ENCODE results near the gene SEPTIN2. TPM values are rescaled to one million over a fixed set of nuclear protein-coding genes. Genes with fewer than 3 reads are reported as not detected.

The SEPTIN2 gene
- total RNA-seq, 1 donor from 2014 or later: 466 TPM

DNA sequence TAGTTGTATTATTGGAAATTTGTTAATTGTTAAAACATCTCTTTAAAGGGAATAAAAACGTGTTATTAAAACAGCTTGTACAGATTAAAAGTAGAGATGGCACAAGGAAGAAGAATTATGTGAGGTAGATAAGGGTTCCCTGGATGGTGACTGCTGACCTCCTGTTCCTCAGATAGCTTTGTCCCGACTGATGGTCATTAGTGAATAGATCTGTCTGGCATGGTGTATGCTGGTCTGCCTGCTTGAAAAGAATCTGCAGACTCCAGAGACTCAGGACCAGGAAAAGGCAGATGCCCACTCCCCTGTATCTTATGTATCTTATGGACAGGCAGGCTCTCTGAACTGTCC lies 34.8 kb downstream of the SEPTIN2 start:
- TF ChIP-seq, protein P1, sequence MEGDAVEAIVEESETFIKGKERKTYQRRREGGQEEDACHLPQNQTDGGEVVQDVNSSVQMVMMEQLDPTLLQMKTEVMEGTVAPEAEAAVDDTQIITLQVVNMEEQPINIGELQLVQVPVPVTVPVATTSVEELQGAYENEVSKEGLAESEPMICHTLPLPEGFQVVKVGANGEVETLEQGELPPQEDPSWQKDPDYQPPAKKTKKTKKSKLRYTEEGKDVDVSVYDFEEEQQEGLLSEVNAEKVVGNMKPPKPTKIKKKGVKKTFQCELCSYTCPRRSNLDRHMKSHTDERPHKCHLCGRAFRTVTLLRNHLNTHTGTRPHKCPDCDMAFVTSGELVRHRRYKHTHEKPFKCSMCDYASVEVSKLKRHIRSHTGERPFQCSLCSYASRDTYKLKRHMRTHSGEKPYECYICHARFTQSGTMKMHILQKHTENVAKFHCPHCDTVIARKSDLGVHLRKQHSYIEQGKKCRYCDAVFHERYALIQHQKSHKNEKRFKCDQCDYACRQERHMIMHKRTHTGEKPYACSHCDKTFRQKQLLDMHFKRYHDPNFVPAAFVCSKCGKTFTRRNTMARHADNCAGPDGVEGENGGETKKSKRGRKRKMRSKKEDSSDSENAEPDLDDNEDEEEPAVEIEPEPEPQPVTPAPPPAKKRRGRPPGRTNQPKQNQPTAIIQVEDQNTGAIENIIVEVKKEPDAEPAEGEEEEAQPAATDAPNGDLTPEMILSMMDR (conservative IDR thresholded peaks at IDR 0.05): no peak
- H3K27me3 Mint-ChIP-seq (ENCODE audit: low read depth): no peaks in the 10 kb centered on the region
- no peak for DNase-seq (ENCODE audit: low read depth, low spot score)
- peaks cover 15% of the 10 kb centered on the region for H3K36me3 Mint-ChIP-seq (ENCODE audit: low read depth)
- H3K27ac Mint-ChIP-seq (ENCODE audit: unreplicated experiment): no peak overlapping the region
- H3K4me3 Mint-ChIP-seq: no peak overlapping the region
- H3K4me1 Mint-ChIP-seq: peaks cover 5% of the 10 kb centered on the region
- no peaks in the 10 kb centered on the region for H3K9me3 Mint-ChIP-seq

DNA sequence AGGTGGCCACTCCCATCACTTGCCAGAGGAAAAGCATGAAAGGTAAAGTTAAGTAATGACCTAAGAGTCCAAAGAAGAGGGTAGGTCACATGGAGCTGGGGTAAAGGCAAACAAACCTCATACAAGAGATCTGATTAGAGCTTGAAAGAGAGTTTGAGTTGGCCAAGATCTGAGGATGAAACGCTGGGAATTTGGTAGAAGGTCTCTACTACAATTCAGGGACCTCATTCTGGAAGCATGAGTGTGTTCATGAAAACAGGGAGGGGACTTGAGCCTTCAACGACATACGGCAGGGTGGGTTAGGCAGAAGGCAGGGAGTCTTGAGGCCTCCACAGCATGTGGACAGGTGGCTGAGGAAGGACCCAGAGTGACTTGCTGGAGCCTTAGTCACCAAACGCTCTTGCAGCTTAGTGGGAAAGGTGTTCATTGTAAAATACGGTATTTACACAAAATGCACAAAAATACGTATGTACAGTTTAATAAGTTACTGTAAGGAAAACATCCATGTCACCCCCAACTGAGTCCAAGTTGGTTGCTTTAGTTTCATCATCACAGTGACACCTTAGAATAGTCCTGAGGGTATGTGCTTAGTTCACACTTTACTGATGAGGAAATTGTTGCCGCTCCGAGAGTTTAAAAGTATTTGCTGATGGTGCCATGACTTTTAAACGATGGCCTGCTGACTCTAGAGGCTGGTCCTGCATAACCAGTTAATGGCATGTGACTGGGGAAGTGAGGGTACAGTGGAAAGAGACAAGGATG lies 35.3 kb downstream of the SEPTIN2 start:
- H3K4me3 Mint-ChIP-seq: no peak overlapping the region
- TF ChIP-seq, protein P1 (conservative IDR thresholded peaks at IDR 0.05): no peak

DNA sequence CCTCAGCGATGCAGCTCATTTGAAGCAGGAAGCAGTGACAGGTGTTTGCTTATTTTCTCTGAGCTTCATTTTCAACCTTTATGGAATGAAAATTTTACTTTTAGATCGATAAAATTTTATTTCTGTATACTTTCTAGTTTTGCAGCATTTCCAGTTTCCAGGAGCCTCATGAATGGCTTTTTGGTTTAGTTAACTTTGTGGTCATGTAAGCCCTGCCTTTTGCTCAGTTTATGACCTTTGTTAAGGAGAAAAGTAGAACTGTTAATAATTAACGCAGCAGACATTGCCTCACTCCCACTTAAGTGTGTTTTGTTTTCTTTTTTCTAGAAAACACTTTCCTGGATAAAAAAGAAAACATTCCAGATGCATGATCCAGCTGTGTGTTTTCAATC lies 35.9 kb downstream of the SEPTIN2 start:
- TF ChIP-seq, protein P1 (conservative IDR thresholded peaks at IDR 0.05): no peak
- Mint-ChIP-seq H3K27ac (ENCODE audit: unreplicated experiment) (no peak overlapping the region), H3K9me3 (no peaks in the 10 kb centered on the region), H3K4me1 (peaks cover 5% of the 10 kb centered on the region), H3K27me3 (ENCODE audit: low read depth) (peaks cover 2% of the 10 kb centered on the region), H3K36me3 (ENCODE audit: low read depth) (peaks cover 13% of the 10 kb centered on the region), H3K4me3 (no peak overlapping the region)
- DNase-seq (ENCODE audit: low read depth, low spot score): no peak

More for the DNA sequence above, 35.3 kb downstream of the SEPTIN2 start:
- peaks cover 2% of the 10 kb centered on the region for H3K27me3 Mint-ChIP-seq (ENCODE audit: low read depth)
- H3K36me3 Mint-ChIP-seq (ENCODE audit: low read depth): peaks cover 13% of the 10 kb centered on the region
- H3K27ac Mint-ChIP-seq (ENCODE audit: unreplicated experiment): no peak overlapping the region
- H3K4me1 Mint-ChIP-seq: peaks cover 5% of the 10 kb centered on the region
- DNase-seq (ENCODE audit: low read depth, low spot score): no peak
- H3K9me3 Mint-ChIP-seq: no peaks in the 10 kb centered on the region

DNA sequence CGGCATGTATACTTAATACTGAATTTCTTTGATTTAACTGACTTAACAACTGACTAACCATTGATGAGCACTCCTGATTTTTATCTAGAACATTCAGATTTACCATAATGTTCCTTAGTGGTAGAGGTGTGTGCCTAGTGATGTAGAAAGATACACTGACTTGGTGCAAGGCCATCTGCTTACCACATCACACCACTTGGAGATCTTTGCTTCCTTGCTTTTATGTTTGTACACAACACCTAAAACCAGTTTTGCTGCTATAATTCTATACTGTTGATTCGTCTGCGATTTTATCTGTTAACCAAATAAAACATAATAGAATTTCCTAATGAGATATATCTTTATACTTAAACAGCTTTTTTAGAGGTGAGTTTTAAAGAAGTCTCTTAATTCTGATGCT lies 36.5 kb downstream of the SEPTIN2 start:
- peaks cover 2% of the 10 kb centered on the region for H3K27me3 Mint-ChIP-seq (ENCODE audit: low read depth)
- H3K36me3 Mint-ChIP-seq (ENCODE audit: low read depth): peaks cover 13% of the 10 kb centered on the region
- H3K4me1 Mint-ChIP-seq: peaks cover 10% of the 10 kb centered on the region
- DNase-seq (ENCODE audit: low read depth, low spot score): no peak
- H3K27ac Mint-ChIP-seq (ENCODE audit: unreplicated experiment): no peak overlapping the region
- no peaks in the 10 kb centered on the region for H3K9me3 Mint-ChIP-seq
- H3K4me3 Mint-ChIP-seq: no peak overlapping the region
- TF ChIP-seq, protein P1 (conservative IDR thresholded peaks at IDR 0.05): no peak

DNA sequence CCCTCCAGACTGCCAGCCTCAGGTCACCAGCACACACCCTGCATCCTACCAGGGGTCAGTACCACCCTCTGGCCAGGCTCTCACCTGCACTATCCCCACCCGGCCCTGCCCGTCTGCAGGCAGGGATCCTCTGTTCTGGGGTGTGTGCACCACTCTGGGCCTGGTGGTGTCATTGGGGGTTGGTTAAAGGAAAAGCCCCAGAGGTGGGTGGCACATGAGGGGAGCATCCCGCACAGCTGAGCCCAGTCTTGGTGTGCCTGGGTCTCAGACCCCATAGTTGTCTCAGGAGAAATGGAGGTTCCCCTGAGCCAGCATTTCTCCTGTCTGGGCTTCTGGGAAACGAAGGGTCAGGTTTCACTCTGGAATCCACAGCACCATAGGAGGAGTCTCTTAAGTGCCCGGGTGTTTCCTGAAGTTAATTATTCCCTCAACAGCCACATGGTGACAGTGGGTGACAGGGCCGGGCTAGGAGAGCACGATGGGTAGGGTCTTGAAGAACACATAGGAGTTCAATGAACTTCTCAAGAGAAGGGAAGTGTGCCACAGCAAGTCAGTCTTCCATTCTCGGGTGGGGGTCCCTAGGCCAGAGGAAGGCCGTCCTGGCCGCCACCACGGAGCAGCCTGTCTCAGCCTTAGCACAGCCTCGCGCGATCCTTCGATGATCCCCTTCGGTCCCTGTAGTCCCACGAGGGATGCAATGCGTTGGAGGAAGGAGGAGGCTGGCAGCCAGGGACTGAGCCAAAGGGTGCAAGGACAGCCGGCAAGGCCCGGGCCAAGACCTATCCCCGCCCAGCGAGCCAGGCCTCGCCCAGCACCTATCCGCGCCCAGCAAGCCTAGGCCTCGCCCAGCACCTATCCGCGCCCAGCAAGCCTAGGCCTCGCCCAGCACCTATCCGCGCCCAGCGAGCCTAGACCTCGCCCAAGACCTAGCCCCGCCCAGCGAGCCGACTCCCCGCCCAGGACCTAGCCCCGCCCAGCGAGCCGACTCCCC lies 39.2 kb downstream of the SEPTIN2 start:
- H3K4me3 Mint-ChIP-seq: peak overlapping the region; percentile 65
- H3K9me3 Mint-ChIP-seq: no peaks in the 10 kb centered on the region
- H3K27me3 Mint-ChIP-seq (ENCODE audit: low read depth): peaks cover 2% of the 10 kb centered on the region
- TF ChIP-seq, protein P1 (conservative IDR thresholded peaks at IDR 0.05): no peak
- peak; percentile 57 for DNase-seq (ENCODE audit: low read depth, low spot score)
- peaks cover 20% of the 10 kb centered on the region for H3K4me1 Mint-ChIP-seq
- peak overlapping the region; percentile 46 for H3K27ac Mint-ChIP-seq (ENCODE audit: unreplicated experiment)
- peaks cover 10% of the 10 kb centered on the region for H3K36me3 Mint-ChIP-seq (ENCODE audit: low read depth)

All from neural crest cell (in vitro differentiated cells).